Activated gamma-delta T cell treated with Interleukin-2 at 50 U/mL for 16 hours (primary cell): ENCODE results near the gene RHBDF2.
A peak's percentile ranks its signal among the peaks of the same experiment; 100 is the strongest.

Experiments used
- DNase-seq: peaks from one replicate; pipeline ENCODE4 v3.0.0-alpha.2; 2020

Gene RHBDF2

DNA sequence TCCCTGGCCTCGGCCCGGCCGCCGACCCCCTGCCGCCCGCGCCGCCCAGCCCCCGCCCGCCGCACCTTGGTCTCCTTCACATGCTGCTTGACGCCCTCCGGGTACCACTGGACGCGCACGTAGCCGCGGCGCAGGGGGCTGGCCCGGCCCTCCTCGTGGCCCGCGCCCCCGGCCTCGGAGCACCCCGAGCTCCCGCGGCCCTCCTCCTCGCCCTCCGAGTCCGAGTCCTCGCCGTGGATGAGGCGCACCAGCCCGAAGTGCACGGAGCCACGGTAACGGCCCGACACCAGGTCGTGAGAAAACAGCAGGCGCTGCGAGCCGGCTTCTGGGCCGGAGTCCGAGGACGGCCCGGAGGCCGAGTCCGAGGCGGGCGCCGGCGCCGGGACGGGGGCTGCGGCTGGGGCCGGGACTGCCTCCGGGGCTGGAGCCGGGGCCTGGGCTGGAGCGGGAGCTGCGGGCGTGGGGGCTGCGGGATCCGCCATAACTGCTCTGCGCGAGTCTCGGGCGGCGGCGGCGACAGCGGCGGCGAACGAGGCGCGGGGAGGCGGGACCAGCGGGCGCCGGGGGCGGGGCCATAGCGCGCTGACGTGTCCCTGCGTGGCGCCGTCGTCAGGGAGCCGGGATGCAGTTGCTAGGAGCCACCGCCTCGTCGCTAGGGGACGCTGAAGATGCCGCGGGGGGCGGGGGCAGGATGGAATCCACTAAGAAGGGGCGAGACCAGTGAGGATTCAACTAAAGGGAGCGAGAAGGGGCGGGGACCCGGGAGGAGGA is 48.4 kb downstream of the RHBDF2 start, which contains the start of gene UBE2O:
Gene UBE2O, minus strand, starts transcription at position 493 of the 771 bp plus-strand sequence. Its CDS starts 11 bp downstream, at position 482.
- peak; percentile 90 for DNase-seq

DNA sequence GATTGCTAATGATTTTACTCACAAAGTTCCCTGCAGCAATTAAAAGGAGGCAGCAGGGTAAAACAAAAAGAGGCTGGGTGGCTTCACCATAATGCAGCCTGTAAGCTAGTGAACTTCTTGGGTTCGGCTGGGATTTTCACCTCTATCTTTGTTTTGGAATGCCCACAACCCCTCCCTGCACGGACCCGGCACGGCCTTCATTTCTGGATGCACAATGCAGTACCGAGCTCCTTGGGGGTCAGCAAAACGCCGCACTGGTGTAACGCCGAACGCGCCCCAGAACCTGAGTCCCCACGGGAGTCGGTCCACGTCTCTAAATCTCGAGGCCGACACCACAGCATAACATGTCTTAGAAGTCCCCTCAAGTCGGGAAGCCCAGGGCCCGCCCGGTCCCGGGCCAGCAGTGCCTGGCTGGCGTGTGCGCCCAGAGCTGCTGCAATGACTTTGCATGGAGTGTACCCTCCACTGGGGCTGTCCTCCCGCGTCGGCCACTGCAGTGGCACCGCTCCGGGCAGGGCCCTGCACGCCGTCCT is 49.0 kb downstream of the RHBDF2 start:
- DNase-seq, result no peak

DNA sequence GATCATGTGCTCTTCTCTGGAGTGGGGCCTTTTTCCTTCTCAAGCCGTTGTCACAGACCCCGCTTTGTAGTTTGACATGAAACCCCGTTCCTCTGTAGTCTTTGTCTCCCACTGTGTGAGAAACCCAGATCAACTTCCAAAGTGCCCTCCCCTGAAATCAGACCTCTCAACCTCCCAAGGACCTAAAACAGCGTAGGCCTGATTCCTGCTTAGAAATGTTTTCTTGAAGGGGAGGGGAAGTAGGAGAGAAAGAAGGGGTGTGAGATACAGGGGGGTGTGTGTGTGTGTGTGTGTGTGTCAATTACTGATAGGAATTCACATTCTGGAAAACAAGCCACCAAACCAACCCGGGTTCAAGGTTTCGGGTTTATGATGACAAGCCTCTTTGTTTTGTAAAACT is 49.7 kb downstream of the RHBDF2 start:
- DNase-seq, result no peak

DNA sequence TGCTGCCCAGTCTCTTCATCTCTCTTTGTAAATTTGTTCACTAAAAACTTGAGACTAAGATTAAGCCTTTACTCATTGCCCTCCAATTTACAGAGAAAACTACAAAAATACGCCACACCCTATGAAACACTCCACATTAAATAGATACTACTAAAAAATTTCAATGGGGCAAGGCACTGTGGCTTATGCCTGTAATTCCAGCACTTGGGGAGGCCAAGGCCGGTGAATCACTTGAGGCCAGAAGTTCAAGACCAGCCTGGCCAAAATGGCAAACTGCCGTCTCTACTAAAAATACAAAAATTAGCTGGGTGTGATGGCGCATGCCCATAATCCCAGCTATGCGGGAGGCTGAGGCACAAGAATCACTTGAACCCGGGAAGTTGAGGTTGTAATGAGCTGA is 52.1 kb downstream of the RHBDF2 start:
- no peak for DNase-seq

DNA sequence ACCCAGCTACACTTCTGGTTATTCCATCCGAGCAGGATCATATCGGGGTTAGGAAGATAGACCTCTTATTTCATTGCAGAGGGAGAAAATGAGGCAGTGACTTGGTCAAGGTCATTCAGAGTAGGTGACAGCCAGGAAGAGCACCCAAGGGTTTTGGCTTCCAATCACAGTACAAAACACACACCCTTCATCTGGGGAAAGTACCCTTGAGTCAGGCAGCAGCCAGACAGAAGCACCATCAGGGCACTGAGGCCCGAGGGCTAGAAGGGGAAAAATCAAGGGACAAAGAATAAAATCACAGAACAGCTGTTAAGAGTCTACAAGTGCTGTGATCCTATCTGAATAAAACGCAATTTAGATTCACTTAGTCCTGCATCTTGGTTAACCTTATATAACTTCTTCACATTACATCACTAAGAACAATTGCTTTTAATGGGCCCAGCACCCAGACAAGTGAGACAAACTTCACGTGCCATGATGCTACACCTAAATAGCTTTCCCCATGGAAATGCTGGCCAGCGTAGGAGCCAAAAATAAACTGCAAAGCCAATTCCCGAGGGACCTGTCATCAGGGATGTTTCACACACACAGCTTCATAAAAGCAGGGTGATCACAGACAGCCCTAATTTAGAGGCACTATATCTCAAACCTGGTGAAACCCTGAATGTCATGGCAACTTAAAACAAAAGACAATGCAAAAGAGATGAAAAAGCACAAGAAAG is 53.1 kb downstream of the RHBDF2 start:
- DNase-seq, result no peak

DNA sequence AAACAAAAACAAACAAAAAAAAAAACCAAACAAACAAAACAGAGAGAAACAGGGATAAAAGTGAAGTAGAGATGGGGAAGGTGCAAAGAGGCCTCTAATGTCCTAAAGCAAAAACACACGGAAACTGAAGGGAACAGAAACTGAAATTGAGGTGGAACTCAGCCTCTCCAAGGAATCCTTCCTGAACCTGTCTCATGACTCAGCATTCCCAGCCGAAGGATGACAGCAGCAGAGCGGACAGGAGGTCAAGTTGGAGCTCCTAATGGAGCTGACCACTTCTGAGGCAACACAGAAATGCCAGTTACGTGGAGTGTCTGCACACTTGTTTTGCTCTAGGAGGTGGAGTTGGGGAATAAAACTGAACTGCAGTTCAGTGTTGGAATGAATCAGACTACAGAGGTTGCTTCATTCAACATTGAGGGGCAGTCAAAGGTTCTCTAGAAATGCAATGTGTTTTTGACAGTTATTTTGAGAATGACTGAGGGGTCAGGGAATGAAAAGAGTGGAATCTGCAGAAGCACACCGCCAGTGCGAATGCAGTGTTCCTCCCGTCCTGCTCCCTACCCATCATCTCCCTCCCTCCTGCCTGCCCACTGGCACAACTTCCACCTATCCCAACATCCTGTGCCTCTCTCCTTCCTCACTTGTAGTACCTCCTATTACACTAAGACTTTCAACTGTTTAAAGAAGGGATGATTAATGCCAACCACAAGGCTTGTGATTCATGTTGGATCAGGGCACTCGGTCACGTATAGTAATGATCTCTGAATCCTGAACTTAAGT is 54.6 kb downstream of the RHBDF2 start:
- no peak for DNase-seq

DNA sequence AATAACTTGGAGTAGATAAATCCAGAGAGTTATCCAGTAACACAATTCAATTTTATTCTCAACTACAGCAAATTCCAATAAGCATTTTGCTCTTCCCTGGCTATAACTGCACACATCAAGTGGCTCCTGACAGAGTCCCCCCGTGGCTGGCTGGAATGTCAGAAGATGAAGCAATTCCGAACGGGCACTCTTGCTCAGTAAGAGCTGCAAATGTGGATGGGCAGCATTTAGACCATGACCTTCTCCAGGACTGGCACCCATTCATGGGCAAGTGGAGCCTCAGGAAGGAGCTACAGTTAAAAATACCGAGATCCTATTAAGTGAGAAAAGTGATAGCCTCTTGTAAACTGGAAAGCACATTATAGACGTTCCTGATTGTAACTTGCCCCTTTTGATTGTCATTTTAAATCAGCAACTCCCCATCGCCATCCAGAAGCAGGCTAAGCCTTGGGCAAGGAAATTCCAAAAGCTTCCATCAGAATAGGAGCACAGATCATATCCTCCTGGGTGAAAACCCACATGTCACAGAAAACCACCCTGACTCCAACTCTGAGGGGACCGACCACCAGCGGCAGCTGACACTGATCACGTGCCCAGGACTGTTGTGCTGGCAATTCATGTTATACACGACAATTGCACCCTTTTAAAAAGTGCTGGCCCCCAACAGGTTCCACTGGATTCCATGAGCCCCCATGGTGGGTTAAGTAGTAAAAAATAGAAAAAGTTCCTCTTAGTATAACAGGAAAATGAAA is 55.4 kb downstream of the RHBDF2 start:
- no peak for DNase-seq

DNA sequence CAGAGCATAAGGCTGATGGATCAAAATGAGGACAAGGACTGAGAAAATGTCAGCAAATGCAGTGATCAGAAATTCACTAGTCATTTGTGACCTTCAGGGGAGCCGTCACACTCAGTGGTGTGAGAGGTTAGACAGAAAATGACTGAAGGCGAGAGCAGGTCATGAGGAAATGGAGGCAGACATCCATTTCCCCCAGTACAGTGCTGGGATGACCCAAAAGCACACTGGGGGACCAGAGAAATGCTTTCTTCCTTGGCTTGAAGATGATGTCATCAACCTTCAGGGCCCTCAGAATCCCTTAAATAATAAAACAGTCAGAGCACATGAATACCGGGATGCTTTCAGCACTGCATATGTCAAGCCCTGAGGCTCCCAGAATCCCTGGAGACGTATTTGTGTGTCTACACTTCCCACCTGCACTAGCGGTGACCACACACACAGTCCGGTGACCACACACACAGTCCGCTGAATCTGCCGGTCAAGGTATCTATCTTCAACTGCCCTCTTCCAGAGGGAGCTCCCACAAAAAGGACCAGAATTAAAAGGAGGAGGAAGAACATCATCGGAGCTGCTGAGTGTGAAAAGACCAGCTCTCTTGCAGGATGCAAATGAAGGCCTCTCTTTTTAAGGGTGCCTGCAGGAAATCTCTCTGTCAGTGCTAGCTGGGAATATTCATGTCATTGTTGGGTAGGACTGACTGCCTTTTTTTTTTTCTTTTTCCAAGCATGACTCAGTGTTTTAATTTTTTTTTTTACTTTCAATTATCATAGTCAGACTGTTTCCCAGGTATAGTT is 56.5 kb downstream of the RHBDF2 start:
- DNase-seq, result no peak

DNA sequence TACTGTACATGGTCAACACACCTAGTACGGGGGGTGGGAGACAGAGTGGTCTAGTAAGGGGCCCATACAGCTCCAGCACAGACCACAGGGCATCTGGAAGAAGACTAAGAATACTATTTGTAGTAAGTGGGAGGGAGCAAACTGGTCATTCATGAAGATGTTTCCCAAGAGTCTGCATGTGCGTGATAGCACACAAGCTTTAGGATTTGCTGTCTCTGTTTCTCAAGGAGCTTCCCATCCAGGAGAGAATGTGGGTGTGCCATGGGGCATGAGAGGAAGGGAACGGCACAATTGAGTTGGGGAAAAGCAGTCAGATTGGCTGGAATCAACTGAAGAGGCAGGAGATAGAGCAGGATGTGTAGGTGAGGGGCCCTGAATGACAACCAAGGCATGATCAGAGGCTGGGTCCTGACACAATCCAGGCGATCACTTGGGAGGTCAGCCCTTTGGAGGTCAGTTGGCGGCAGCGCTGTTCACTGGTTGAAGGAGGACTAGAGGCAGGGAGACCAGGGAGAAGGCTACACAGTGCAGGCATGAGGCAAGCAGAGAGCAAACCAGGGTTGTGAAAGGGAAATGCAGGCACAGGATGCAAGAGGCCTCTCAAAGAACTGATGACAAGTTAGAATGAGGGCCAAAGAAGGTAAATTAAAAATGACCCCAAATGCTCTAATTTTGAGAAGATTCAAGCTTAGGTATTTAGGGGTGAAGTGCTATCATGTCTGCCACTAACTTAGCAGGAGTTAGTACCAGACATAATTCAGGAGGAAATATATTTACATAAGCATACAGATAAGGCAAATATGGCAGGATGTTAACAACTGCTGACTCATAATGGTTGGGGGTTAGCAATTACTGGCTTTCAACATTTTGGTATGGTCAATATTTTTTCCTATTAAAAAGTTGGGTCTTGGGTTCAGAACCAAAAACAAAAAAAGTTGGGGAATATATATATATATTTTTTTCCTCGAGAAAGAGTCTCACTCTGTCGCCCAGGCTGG is 58.6 kb downstream of the RHBDF2 start:
- DNase-seq, result no peak

DNA sequence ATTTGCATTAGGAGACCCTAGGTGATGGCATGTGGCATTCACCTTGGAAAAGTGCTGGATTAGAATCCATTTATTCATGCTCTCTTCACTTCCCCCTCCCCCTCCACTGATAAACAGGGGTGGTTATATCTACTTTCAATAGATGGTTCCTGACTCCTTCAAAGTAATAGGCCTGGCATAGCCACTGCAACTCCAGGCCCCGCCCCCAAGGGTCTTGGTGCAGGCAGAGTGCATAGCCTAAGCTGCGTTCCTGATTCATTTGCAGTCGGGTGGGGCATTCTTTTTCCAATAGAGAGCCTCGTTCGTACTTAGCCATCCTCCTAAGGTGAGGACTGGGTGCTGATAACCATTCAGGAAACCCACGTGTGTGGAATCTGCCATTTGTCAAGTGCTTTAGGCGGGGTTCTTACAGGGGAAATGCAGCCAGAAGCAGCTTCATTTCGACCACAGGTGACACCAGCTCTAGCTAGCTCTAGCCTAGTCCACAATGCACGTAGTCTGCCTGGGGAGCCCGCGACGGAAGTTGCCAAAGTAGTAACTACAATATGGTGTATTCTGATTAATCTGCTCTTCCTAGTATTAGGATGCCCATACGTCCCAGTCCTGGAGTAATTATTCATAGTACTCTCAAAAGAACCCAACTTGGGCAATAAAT is 59.4 kb downstream of the RHBDF2 start:
- no peak for DNase-seq

DNA sequence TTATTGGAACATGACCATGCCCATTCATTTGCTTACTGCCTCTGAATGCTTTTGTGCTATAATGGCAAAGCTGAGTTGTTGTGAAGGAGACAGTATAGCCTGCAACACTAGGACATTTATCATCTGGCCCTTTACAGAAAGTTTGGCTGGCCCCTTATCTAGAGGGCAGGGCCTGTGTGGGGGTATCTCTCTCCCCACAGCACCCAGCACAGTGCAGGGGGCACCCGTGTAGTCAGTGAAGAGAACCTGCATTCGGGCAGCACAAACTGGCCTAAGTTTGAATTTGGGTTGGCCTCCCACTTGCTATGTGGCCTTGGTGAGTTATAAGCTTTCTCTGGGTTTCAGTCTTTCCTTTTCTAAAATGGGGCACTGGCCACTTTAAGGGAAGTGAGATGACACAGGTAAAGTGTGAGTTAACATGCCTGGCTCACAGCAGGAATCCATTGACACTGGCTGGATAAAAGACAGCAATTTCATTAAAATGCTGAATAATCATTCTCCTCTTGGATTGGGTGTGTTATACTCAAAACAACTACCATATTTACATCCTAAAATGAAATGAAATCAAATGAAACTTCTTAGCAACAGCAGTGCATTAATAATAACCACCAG is 60.4 kb downstream of the RHBDF2 start:
- DNase-seq, result no peak

DNA sequence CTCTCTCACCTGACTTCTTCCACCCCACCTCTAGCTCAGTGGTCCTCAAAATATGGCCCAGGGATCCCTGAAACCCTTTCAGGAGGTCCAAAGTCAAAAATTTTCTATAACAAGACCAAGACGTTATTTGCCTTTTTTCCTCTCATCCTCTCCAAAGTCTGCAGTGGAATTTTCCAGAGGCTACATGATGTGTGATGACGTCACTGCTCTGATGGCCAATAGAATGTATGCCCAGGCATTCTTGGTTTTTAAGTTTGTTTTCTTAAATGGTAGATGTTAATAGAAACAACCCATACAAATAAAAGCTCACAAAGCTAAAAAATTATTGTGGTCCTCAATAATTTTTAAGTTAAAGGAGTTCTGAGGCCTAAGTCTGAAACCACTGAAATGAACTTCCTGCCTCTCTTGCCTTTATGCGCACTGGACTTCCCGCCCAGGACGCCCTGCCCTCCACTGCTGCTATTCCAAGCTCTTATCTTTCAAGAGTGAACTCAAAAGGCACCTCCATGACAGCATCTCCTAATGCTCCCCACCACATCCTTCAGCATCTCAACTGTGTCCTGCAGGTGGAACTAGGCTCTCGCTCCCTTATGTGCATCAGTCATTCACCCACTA is 61.8 kb downstream of the RHBDF2 start:
- no peak for DNase-seq

DNA sequence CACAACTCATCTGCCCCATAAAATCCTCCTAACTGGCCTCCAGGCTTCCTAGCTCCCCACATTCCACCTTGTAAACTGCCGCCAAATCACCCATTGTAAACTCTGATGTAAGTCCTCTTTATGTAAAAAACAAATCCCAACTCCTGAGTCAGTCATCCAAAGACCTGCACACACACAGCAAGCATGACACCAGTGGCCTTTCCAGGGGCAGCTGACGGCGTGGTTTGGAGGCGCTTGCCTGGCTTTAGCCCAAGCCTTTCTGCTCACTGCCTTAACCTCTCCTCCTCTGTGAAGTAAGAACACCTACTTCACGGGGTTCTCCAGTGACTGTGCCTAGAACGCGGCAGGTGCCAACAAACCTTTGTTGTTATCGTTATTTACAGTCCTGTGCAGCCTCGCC is 62.3 kb downstream of the RHBDF2 start:
- no peak for DNase-seq

DNA sequence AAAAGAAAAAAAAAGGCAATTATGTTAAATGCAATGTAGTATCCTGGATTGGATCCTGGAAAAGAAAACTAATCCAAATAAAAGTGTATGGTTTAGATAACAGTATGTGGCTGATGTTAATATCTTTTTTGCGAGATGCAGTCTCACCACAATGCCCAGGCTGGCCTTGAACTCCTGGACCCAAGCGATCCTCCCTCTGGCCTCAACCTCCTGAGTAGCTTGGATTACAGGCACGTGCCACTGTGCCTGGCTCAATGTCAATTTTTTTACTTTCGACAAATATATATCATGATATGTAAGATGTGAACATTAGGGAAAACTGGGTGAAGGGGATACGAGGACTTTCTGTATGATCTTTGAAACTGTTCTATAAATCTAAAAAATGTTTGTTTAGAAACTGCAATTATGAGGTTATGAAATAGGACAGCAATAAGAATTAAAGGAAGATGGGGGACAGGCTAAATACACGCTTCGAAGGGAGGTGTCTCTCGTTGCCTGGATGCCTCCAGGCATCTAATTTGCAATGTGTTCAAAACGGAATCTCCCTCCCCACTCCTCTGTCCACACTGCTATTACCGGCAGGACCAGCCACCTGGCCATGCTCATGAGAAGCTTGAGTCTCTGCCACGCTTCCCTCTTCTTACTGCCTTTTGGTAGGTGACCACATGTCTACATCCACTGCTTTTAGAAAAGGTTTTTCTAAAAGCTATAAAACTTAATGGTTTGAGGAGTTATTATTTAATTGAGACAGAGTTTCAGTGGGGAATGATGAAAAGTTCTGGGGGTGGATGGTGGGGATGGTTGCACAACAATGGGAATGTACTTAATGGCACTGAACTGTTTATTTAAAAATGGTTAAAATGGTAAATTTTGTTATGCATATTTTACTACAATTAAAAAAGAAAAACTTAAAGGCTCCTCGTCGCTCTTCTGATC is 63.5 kb downstream of the RHBDF2 start:
- no peak for DNase-seq

DNA sequence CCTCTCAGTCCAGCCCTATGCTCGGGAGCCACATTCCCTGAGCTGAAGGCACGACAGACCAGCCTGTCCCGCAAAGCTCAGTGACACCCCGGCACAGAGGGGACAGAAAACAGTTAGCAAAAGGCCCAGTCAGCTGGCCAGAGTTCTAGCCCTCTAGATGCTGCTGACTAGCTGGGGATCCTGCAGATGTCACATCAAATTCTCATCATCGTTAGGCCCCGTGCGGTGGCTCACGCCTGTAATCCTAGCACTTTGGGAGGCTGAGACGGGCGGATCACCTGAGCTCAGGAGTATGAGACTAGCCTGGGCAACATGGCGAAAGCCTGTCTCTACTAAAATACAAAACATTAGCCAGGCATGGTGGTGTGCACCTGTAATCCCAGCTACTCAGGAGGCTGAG is 65.5 kb downstream of the RHBDF2 start:
- DNase-seq, result no peak

DNA sequence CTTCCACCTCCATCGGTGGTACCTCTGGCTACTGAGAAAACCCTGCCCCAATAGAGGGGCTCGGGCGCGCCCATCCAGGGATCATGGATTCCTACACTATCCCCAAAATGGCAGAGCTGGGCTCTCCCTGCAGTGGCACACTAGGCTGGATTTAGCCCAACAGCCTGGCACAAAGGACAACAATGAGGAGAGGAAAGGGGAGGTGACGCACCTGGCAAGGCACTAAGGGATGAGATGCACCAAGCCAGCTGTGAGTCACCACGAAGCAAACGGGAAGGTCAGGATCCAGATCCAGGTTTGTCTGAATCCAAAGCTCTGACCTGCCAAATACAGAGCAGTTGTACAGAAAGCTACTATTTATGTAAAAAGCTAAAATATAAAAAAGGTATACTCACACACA is 66.4 kb downstream of the RHBDF2 start:
- no peak for DNase-seq

DNA sequence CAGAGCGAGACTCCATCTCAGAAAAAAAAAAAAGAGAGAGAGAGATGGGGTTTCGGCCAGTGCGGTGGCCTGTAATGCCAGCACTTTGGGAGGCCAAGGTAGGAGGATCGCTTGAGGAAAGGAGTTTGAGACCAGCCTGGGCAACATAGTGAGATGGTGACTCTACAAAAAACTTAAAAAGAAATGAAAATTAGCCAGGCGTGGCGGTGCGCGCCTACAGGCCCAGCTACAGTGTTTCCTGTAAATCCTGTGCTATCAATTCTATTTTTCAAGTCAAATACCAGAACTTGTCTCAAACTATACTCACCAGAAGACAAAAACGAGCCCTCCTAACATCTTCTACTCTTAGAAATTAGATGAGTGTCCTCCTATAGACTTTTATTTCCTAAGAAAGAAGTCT is 67.5 kb downstream of the RHBDF2 start:
- no peak for DNase-seq
